ENCODE data around the gene BTD.
A peak's percentile ranks its signal among the peaks of the same experiment; 100 is the strongest.

Gene BTD

DNA sequence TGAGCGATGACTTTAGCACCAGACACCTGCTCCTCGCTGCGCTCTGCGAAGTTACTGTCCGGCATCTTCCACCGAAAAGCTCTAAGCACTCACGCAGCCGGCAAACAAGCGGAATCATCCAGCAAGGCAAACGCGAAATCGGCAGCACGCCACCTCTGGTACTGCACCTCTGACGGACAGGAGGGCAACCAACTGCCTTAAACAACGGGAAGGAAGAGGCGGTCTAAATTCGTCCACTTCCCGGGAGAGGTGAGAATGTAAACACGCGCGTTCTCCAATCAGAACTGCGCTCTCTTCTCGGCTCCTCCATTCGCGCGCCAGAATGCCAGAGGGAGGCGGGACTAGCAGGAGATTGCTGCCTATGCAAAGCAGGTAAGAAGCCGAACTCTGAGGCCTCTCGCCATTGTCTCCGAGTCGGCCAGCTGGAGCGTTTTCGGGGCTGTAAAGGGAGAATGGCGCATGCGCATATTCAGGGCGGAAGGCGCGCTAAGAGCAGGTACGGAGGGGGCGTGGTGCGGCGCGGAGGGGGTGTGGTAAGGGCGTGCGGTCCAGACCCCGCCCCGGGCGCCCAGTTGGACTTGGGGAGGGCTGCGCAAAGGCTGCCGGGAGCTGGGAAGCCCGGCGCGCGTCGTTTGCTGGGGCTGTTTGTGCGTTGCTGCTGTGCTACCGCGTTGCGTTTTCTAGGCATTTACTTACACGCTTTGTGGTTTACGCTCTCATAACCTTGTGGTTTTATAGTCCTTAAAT lies at the start of gene BTD, which contains the start of gene HACL1:
Gene BTD, plus strand, starts transcription at position 347 of the 747 bp plus-strand sequence. CDS start 33,695 bp downstream, outside the sequence.
Gene HACL1, minus strand, starts transcription at position 171 of the 747 bp plus-strand sequence. Its CDS starts 106 bp downstream, at position 65.
- TF ChIP-seq CTCF (conservative IDR thresholded peaks at IDR 0.05; ENCODE audit: low read depth, low read length), result peak; percentile 56
- H3K4me3 ChIP-seq (ENCODE audit: low read depth, low read length), result peak within 1 kb of the TSS; percentile 71
- DNase-seq (ENCODE audit: low read depth), result peak; percentile 99

GRCh38 chr3:15551902-15552301 lies 49.6 kb upstream of the BTD start:
- no peak for TF ChIP-seq CTCF (conservative IDR thresholded peaks at IDR 0.05; ENCODE audit: low read depth, low read length)
- no peak overlapping the region for H3K4me3 ChIP-seq (ENCODE audit: low read depth, low read length)
- no peak for DNase-seq (ENCODE audit: low read depth)

GRCh38 chr3:15553749-15554148 lies 47.8 kb upstream of the BTD start:
- no peak for DNase-seq (ENCODE audit: low read depth)
- TF ChIP-seq CTCF (conservative IDR thresholded peaks at IDR 0.05; ENCODE audit: low read depth, low read length), result no peak
- no peak overlapping the region for H3K4me3 ChIP-seq (ENCODE audit: low read depth, low read length)

- TF ChIP-seq CTCF (conservative IDR thresholded peaks at IDR 0.05; ENCODE audit: low read depth, low read length), result no peak
- DNase-seq (ENCODE audit: low read depth), result no peak
- H3K4me3 ChIP-seq (ENCODE audit: low read depth, low read length), result no peak overlapping the region
Observed at GRCh38 chr3:15556512-15556911, 45.0 kb upstream of the BTD start.

DNA sequence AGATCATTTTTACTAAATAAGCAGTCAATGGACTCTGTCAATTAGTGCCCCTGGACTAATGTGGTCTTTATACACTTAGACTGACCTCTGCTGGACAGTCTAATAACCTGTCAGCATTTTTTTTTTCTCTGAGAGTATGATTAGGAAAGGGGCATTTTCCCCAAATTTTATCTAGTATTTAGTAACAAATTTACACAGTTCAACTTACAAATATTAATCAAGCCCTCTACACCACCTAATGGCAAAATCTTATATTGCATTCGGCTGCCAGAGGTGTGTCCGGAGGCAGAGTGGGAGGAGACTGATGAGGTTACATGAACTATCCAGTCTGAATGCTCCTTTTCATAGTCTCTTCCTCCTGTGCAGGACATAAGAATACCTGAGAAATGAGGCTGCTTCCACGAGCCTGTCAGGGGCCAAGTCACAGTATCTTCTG lies 44.0 kb upstream of the BTD start:
- TF ChIP-seq CTCF (conservative IDR thresholded peaks at IDR 0.05; ENCODE audit: low read depth, low read length), result peak; percentile 60
- no peak overlapping the region for H3K4me3 ChIP-seq (ENCODE audit: low read depth, low read length)
- peak; percentile 86 for DNase-seq (ENCODE audit: low read depth)

DNA sequence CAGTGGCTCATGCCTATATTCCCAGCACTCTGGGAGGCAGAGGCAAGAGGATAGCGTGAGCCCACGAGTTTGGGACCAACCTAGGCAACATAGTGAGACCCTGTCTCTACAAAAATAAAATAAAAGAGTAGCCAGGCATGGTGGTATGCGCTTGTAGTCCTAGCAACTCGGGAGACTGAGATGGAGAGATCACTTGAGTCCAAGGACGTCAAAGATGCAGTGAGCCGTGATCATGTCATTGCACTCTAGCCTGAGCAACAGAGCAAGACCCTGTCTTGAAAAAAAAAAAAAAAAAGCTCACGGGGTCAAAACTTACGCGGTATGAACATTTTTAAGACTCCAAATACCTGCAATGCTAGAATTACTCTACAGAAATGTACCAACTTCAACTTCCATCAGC lies 43.0 kb upstream of the BTD start:
- no peak overlapping the region for H3K4me3 ChIP-seq (ENCODE audit: low read depth, low read length)
- no peak for TF ChIP-seq CTCF (conservative IDR thresholded peaks at IDR 0.05; ENCODE audit: low read depth, low read length)
- no peak for DNase-seq (ENCODE audit: low read depth)

DNA sequence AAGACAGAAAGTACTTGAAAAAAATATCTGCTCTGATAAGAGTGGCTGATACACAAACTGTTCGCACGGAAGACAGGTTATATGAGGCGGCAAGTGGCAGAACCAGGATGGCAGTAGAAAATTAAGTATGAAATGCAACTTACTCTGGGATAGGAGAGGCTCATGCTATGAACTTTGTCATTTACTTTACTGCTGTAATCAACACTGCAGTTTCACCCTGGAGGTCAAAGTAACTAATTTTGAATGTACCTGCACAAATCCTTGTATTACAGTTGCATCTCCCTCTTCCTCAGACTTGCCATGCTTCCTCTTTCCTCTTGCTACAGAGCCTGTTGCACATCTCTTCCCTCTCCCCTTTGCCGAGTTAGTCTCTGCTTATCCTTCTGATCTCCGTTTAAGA lies 39.0 kb upstream of the BTD start:
- no peak for DNase-seq (ENCODE audit: low read depth)
- no peak overlapping the region for H3K4me3 ChIP-seq (ENCODE audit: low read depth, low read length)
- no peak for TF ChIP-seq CTCF (conservative IDR thresholded peaks at IDR 0.05; ENCODE audit: low read depth, low read length)

Data from choroid plexus epithelial cell (primary cell).